RPMI7951 (cell line): ENCODE measurements around the gene SLC22A16. TPM values are rescaled to one million over a fixed set of nuclear protein-coding genes. Genes with fewer than 3 reads are reported as not detected.

Experiments used
- DNase-seq: peaks from one replicate; pipeline ENCODE4 v3.0.0-alpha.2; 2012; ENCODE audit warnings: low read depth
- total RNA-seq: library from RNA; depleted of rRNA; stranded (reverse); fragments of >200 nt; shearing (Covaris generic); gene quantifications from 2 replicates; pipeline ENCODE4 v1.2.3, GENCODE V29; 2014; rRNA removed

SLC22A16 gene
- total RNA-seq, 1 experiment from 2014 or later: not detected

DNA sequence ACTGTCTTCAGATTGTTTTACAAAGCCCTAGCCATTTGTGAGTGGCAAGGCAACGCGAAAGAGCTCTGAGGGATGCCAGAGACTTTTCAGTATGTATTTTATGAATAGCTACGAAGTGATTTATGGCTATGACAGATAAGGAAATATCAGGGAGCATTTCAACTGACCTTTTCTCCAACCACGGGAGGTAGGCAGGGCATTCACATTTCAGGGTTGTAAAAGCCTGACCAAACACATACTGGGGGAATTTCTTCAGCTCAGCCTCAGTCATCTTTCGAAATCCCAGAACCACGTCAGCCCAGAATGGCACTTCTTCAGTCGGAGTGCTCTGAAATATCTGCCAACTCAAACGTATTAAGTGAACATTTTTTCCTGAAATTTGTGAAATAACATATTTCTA, 71.8 kb downstream of the SLC22A16 start:
- DNase-seq: no peak

DNA sequence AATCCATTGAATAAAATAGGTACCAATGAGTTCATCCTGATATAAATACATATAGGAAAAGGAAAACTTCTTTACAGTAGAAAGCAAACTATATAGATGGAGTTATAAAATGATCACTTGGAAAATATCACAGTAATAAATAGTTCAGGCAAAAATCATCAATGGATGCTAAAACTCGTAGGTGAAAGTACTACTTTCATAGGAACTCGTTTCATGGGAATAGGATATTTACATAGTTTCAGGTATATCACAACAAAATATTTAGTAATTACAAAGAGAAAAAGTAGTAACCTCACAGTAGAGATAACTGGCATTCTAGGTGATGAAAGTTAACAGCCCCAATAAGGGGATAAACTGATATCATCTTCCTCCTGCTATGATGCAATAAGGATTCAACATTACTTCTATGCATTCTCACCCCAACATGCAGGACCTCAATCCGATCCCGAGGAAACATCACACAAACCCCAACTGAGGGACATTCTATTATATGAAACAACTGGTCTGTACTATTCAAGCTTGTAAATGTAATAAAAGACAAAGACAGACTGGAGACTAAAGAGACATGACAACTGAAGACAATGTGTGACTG, 74.7 kb downstream of the SLC22A16 start:
- DNase-seq: no peak

DNA sequence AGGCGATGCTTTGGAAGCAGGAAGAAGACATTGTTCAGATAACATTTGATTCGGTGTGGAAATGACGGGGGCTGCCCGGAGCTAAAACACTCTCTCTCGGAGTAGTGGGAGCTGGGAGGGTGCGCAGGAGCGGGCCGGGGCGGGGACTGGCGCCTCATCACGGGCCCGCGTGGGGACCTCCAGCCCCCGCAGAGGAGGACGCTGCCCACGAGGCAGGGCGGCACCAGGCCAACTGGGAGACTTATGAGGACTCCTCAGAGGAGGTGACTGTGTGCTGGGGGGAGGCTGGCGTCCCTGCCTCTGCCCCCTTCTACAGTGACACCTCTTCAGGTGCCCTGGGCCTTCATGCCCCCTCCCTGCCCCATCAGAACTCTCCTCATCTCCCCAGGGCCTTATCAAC, 76.2 kb downstream of the SLC22A16 start:
- no peak for DNase-seq

DNA sequence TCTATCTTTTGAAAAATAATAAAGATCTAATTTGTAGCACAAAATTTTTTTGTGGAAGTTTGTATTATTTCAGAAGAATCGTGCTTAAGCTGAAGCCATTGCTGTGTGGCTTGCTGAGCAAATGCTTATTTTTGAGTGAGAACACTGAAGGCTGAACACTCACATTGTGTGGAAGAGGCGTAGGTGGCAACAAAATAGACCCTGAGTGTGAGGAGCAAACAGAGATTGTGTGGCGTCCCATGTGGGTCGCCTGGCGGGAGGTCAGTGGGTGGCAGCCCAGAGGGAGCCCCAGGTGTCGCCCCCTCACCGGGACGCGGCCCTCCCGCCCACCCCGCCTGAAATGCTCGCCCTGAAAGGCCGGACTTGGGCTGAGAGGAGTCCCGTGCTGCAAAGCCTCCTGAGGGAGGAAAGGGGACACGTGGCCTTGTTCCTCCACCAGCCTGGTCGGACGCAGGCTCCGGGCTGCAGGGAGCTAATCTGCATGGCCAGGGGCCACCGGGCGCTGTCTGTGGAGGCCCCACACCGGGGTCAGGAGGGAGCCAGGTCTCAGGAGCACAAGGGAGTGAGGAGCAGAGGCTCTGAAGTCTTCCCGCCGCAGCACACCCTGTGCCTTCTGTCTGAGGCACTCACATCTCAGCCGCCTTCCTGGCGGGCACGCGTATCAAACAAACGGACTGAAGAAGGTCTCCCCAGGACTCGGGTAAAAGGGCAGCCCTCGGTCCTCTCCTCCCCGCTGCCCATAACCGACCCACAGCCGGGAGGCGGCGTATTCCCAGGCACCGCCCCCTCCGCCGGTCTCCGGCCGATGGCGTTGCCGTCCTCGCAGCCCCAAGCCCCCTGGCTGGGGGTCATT, 77.0 kb downstream of the SLC22A16 start:
- peak; percentile 9 for DNase-seq

DNA sequence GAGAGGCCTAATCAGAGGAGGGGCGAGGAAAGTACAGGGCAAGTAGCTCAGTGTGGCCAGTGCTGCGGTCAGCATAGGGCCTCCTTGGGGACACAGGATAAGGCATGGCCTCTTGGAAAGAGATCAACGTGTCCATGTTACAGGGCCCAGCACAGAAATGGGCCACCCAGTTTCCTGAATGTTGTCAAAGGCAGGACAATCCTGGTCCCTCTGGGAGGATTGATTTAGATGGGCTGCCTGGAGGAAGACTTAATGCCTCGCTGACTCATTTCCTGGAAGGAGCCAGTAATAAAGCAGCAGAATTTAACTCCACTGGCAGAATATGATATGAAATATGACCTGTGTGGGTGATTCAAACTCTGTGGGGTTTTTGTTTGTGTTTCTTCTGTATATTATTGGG, 77.6 kb downstream of the SLC22A16 start:
- peak; percentile 21 for DNase-seq

DNA sequence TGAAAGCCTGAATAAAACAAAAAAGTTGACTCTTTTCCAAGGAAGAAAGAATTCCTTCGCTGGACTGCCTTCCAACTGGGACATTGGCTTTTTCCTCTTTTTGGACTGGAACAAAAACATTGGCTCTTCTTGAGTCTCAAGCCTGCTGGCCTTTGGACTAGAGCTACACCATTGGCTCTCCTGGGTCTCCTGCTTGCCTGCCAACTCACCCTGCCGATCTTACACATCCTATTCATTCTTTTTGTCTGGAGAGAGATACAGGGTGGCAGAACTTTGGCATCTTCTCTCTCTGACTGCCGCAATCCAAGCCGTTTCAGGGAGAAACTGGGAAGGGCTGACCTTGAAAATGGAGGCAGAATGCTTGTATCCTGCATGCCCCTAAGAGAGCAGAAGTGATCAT, 81.2 kb downstream of the SLC22A16 start:
- no peak for DNase-seq

DNA sequence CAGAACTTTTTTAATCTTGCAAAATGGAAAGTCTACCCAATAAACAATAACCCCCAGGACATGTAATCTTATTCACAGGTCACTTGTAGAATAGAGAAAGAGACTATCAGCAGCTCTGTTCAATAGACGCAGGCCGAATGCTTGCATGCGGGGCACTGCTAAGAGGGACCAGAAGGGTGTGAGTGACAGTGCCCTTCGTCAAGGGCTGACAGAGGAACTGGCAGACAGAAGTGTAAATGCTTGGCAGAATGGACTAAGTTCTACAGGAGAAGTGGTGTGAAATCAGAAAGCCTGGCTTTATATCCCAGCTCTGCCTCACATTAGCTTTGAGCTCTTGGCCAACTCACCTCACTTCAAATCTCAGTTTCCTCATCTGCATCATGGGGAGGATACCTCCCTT, 82.0 kb downstream of the SLC22A16 start:
- DNase-seq: no peak

DNA sequence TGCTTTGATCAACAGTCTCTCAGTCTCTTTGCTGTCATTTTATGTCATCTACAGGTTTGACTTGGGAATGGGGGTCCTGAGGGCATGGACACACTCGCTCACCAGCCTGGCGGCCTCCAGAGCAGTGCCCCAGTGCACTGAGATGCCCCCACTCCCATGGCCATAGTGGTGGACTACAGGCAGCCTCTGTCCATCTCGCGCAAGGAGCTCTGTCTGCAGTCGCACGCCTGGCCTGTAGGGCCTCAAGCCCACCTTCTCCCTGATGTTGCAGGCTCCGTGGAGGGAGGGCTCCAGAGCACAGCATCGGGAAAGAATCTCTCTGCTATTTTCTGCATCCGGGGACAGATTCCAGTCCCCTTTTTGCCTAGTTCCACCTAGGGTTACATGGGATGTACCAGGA, 83.7 kb downstream of the SLC22A16 start:
- DNase-seq: no peak

DNA sequence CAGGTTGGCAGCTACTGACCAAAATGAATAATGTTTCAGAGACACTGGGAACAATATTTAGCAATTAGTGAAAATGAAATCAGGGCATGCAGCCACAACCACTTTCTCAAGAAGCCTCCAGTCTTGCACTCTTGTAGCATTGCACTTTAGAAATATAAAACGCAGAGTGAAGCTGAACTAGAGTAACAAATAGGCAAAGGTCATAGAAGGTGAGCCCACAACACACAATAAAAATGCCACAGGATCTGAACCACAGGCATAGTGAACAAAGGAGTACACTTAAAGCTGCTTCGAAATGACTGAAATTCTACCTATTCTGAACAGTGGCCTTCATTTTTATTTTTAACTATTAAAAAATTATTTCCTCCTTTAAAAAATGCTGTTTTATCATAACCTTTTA, 86.0 kb downstream of the SLC22A16 start:
- no peak for DNase-seq

DNA sequence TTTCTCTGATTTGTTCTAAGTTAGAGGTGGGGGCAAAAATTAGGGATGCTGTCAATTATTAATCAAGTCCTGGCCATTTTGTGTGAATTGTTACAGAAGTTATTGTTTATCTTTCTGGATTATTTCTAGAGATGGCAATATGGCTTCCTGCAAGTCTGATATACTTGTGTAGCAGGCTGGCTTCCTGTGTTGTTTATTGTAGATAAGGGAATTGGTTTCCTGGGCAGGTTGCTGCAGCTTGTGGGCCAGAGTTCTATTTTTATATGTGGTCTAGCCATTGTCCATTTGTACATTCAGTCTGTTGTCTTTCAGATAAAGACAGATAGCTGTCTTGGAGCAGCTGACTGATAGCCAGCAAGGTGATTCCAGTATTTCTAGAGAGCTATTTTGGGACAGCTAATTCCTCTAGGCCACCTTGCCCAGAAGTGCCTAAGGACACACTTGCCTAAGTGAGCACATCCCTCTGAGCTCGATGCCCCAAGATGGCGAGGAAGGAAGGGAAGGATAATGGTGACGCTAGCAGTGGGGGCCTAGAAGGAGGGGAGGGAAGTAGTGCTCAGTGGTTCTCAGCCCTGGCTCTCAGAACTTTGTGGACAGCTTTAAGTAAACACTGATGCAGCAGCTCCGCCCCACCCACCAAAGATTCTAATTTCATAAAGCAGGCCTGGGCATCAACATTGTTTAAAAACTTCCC, 86.6 kb downstream of the SLC22A16 start:
- DNase-seq: no peak

DNA sequence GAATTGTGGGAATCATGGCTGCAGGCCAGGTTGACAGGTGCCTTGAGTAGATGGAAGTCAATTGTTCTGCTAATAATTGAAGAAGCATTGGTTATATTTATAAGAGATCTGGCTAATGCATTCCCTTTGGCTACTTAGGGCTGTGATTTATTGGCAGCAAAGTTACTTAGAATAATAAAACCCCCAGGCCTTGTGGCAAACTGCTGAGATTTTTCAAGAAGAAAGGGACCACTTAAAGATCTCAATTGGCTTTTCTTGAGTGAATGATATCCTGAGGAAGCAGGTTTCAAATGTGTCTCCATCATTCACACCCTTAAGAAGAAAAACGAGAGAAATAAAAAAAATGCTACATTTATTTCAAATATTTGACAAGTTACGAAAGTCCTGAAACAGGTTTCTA, 88.4 kb downstream of the SLC22A16 start:
- DNase-seq: no peak

DNA sequence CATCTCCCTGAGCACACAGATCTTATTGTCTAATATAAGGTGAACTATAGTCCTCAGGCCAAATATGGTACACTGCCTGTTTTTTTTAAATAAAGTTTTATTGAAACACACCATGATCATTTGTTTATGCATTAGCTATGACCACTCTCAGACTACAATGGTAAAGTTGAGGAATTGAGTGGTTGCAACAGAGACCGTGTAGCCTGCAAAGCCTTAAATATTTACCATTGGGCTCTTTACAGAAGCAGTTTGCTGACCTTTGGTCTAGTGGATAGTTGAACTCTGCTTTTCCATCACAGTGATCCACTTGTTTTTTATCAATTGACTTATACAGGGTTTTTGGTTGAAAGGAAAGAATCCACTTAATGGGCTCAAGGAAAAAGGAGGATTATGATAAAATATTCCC, 91.0 kb downstream of the SLC22A16 start:
- DNase-seq: no peak

DNA sequence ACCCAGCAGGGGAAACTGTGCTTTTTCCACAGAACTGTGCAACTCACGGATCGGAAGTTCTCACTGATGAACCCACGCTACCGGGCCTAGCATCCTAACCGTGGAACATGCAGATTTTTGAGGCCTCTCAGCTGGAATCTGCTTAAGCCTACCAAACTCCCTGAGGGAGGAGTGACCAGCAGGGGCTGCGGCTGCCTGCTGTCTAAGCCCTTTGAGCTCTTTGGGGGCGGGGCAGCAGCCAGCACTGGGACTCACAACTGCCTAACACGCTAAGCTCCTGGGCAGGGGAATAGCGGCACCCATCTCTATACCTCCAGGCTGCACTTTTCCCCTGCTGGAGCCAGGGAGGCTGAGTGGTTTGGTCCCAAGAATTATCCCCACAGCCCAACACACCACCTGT, 97.9 kb downstream of the SLC22A16 start:
- DNase-seq: no peak

Other genes starting within 250 kb of the SLC22A16 start
- gene METTL24, start 118.3 kb downstream of the SLC22A16 start, total RNA-seq: not detected in 2 replicates
- 5.5 and 6.0 TPM in 2 replicates for gene DDO, start 61.0 kb downstream of the SLC22A16 start, total RNA-seq